Glomerular visceral epithelial cell (primary cell): ENCODE results near the gene SLC9A5.

Source experiments
- DNase-seq: peaks from one replicate; pipeline ENCODE4 v3.0.0-alpha.2; 2016; ENCODE audit errors: extremely low spot score

Gene SLC9A5

GRCh38 chr16:67240506-67240905 is 8.3 kb upstream of the SLC9A5 start:
- DNase-seq, result no peak

- DNase-seq, result peak; percentile 87
Observed at GRCh38 chr16:67241008-67241900, 7.5 kb upstream of the SLC9A5 start.

- DNase-seq, result no peak
Observed at GRCh38 chr16:67242138-67242730, 6.5 kb upstream of the SLC9A5 start.

- DNase-seq, result no peak
Observed at GRCh38 chr16:67243481-67243880, 5.3 kb upstream of the SLC9A5 start.

GRCh38 chr16:67244387-67245185 is 4.2 kb upstream of the SLC9A5 start:
- DNase-seq, result peak; percentile 74

- DNase-seq, result no peak
Observed at GRCh38 chr16:67245186-67245585, 3.6 kb upstream of the SLC9A5 start.

- no peak for DNase-seq
Observed at GRCh38 chr16:67245674-67246080, 3.1 kb upstream of the SLC9A5 start.

GRCh38 chr16:67246081-67246755 is 2.6 kb upstream of the SLC9A5 start:
- DNase-seq, result peak; percentile 83

GRCh38 chr16:67246756-67247191 is 2.0 kb upstream of the SLC9A5 start:
- peak; percentile 44 for DNase-seq

GRCh38 chr16:67247192-67248072 is 1.3 kb upstream of the SLC9A5 start, which contains the start of gene FHOD1:
Gene FHOD1, minus strand, starts transcription at chr16:67247481. Its CDS starts 71 bp downstream, at chr16:67247410.
- DNase-seq, result peak; percentile 95

GRCh38 chr16:67248073-67248400 is 742 bp upstream of the SLC9A5 start:
- no peak for DNase-seq

GRCh38 chr16:67249178-67250044 is 632 bp downstream of the SLC9A5 start:
- DNase-seq, result no peak

GRCh38 chr16:67250045-67250327 is 1.2 kb downstream of the SLC9A5 start:
- DNase-seq, result no peak

GRCh38 chr16:67252609-67253497 is 4.1 kb downstream of the SLC9A5 start:
- no peak for DNase-seq

GRCh38 chr16:67254801-67255552 is 6.2 kb downstream of the SLC9A5 start:
- no peak for DNase-seq

- no peak for DNase-seq
Observed at GRCh38 chr16:67255553-67256221, 6.9 kb downstream of the SLC9A5 start.

GRCh38 chr16:67256701-67257230 is 8.0 kb downstream of the SLC9A5 start:
- DNase-seq, result no peak
